Ovary (tissue), 3 donors: ENCODE data around the gene PTPN14.

Experiments
- EP300 ChIP-seq: sonication (generic); formaldehyde crosslinking; IDR thresholded peaks from one replicate; pipeline ENCODE4 v1.6.1; 2017; ENCODE audit warnings: antibody characterized with exemption
- POLR2A ChIP-seq: fragments of 450-650 bp; IDR thresholded peaks from one replicate; pipeline ENCODE4 v1.6.1; 2017; ENCODE audit warnings: antibody characterized with exemption, mild to moderate bottlenecking, moderate library complexity
- TF ChIP-seq, protein P1 (sequence below), 3 donors: fragments of 450-650 bp in 2 of 3; fragments of 200-600 bp in 1 of 3; IDR thresholded peaks; one replicate each; pipeline versions ENCODE4 v1.5.1 to v1.8.0; 2016 to 2022; ENCODE audit warnings: antibody characterized with exemption in 3 of 3, mild to moderate bottlenecking in 1 of 3
- donor health status: DM: no; HTN: no; CAD: no.

DNA sequence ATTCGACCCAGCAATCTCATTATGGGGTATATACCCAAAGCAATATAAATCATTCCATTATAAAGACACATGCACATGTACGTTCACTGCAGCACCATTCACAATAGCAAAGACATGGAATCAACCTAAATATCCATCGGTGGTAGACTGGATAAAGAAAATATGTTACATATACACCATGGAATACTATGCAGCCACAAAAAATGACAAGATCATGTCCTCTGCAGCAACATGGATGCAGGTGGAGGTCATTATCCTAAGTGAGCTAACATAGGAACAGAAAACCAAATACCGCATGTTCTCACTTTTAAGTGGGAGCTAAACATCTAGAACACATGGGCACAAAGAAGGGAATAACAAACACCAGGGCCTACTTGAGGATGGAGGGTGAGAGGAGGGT, 115.5 kb downstream of the PTPN14 start:
- no peak for TF ChIP-seq POLR2A
- no peak for TF ChIP-seq EP300
- TF ChIP-seq, protein P1, sequence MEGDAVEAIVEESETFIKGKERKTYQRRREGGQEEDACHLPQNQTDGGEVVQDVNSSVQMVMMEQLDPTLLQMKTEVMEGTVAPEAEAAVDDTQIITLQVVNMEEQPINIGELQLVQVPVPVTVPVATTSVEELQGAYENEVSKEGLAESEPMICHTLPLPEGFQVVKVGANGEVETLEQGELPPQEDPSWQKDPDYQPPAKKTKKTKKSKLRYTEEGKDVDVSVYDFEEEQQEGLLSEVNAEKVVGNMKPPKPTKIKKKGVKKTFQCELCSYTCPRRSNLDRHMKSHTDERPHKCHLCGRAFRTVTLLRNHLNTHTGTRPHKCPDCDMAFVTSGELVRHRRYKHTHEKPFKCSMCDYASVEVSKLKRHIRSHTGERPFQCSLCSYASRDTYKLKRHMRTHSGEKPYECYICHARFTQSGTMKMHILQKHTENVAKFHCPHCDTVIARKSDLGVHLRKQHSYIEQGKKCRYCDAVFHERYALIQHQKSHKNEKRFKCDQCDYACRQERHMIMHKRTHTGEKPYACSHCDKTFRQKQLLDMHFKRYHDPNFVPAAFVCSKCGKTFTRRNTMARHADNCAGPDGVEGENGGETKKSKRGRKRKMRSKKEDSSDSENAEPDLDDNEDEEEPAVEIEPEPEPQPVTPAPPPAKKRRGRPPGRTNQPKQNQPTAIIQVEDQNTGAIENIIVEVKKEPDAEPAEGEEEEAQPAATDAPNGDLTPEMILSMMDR (IDR thresholded peaks at IDR 0.05): no peak
